Activated CD8-positive, alpha-beta T cell treated with anti-CD3 and anti-CD28 coated beads for 36 hours (primary cell): ENCODE measurements around the gene PPP2R5D. TPM values are rescaled to one million over a fixed set of nuclear protein-coding genes. Genes with fewer than 3 reads are reported as not detected.
"Not testable (repeated sequence)": the region's sequence is repeated elsewhere in the genome, so short reads cannot be mapped to it uniquely, and the experiment has no call there.

Source experiments
- ATAC-seq: fragments of 200-7000 bp; cut with Tn5 transposase; one replicate; pipeline ENCODE4 v1.10.0; 2021; ENCODE audit warnings: mild to moderate bottlenecking, moderate library complexity
- CTCF ChIA-PET: fragments of 350-600 bp; sonication (Branson Sonifier 250); formaldehyde crosslinking; loops from one replicate; lab custom pipeline; 2021; ENCODE audit warnings: antibody characterized with exemption; lab: Charles Lee
- POLR2A ChIA-PET: fragments of 350-600 bp; sonication (Branson Sonifier 250); formaldehyde crosslinking; loops from one replicate; lab custom pipeline; 2021; ENCODE audit warnings: antibody characterized with exemption; lab: Charles Lee
- DNase-seq: peaks from one replicate; pipeline ENCODE4 v3.0.0-alpha.2; 2020
- H3K27ac Mint-ChIP-seq: one replicate; pipeline ENCODE4 v1.8.0; 2021; ENCODE audit warnings: mild to moderate bottlenecking, mixed read lengths
- H3K27me3 Mint-ChIP-seq: one replicate; pipeline ENCODE4 v1.8.0; 2021; ENCODE audit warnings: mixed read lengths
- H3K36me3 Mint-ChIP-seq: one replicate; pipeline ENCODE4 v1.8.0; 2021; ENCODE audit warnings: low read depth, mixed read lengths
- H3K4me1 Mint-ChIP-seq: one replicate; pipeline ENCODE4 v1.8.0; 2021; ENCODE audit warnings: low read depth, mixed read lengths
- H3K4me3 Mint-ChIP-seq: one replicate; pipeline ENCODE4 v1.8.0; 2021; ENCODE audit warnings: mild to moderate bottlenecking, moderate library complexity, mixed read lengths
- H3K9me3 Mint-ChIP-seq: one replicate; pipeline ENCODE4 v1.8.0; 2021; ENCODE audit warnings: mixed read lengths
- CTCF ChIP-seq: fragments of 200-600 bp; IDR thresholded peaks from one replicate; pipeline ENCODE4 v1.8.0; 2022; ENCODE audit warnings: antibody characterized with exemption, mild to moderate bottlenecking
- intact Hi-C: fragments of 100-400 bp; cut with micrococcal nuclease; formaldehyde crosslinking; loops from one replicate; pipeline ENCODE4 v1.10.0; 2022
- total RNA-seq, 2 experiments: library from RNA; stranded (reverse); gene quantifications; one replicate each; pipeline ENCODE4 v1.2.3, GENCODE V29; 2021

PPP2R5D gene
- total RNA-seq, 2 experiments from 2014 or later, result 41.6 to 47.5 TPM

- DNase-seq (no peak), ATAC-seq (no peak)
- intact Hi-C loops, result no loop called here
- peaks cover 46% of the 10 kb centered on the region for H3K36me3 Mint-ChIP-seq
- no peak overlapping the region for H3K4me3 Mint-ChIP-seq
- POLR2A ChIA-PET, result interaction anchor here (0.8 kb wide), 1 partner anchor 8 kb away, joined by 3 read pairs; no protein-coding TSS in a partner anchor
- peak overlapping the region; percentile 5 for H3K27ac Mint-ChIP-seq
- H3K9me3 Mint-ChIP-seq, result no peaks in the 10 kb centered on the region
- no peak for TF ChIP-seq CTCF
- no peaks in the 10 kb centered on the region for H3K27me3 Mint-ChIP-seq
- H3K4me1 Mint-ChIP-seq, result peaks cover 23% of the 10 kb centered on the region
- CTCF ChIA-PET, result interaction anchor here (1.2 to 1.4 kb wide), 2 partner anchors 38 to 52 kb away, joined by 3 read pairs; no protein-coding TSS in a partner anchor
These were observed 46.0 kb upstream of the PPP2R5D start for GRCh38 chr6:42938428-42938796.

- Mint-ChIP-seq H3K9me3 (no peaks in the 10 kb centered on the region), H3K27ac (peak overlapping the region; percentile 21), H3K27me3 (no peaks in the 10 kb centered on the region), H3K4me3 (no peak overlapping the region), H3K4me1 (peaks cover 18% of the 10 kb centered on the region), H3K36me3 (peaks cover 42% of the 10 kb centered on the region)
- POLR2A ChIA-PET, result interaction anchor here (1.1 to 2.5 kb wide), 3 partner anchors 8 to 40 kb away, joined by 3 to 10 read pairs (median 9); partner anchors contain the start of genes CNPY3 and PEX6
- TF ChIP-seq CTCF, result no peak
- no peak for ATAC-seq
- no peak for DNase-seq
- CTCF ChIA-PET, result interaction anchor here (1.2 to 1.4 kb wide), 2 partner anchors 39 to 51 kb away, joined by 3 read pairs; no protein-coding TSS in a partner anchor
- intact Hi-C loops, result no loop called here
These were observed 45.2 kb upstream of the PPP2R5D start for GRCh38 chr6:42938987-42939809.

- Mint-ChIP-seq H3K27ac (peak overlapping the region; percentile 25), H3K4me1 (peaks cover 17% of the 10 kb centered on the region), H3K9me3 (no peaks in the 10 kb centered on the region), H3K27me3 (no peaks in the 10 kb centered on the region), H3K36me3 (peaks cover 40% of the 10 kb centered on the region), H3K4me3 (no peak overlapping the region)
- POLR2A ChIA-PET, result interaction anchor here (1.1 to 2.5 kb wide), 3 partner anchors 9 to 39 kb away, joined by 3 to 10 read pairs (median 9); partner anchors contain the start of genes CNPY3 and PEX6
- TF ChIP-seq CTCF, result no peak
- CTCF ChIA-PET, result interaction anchor here (1.1 to 1.2 kb wide), 2 partner anchors 25 to 51 kb away, joined by 3 read pairs; no protein-coding TSS in a partner anchor
- intact Hi-C loops, result no loop called here
- ATAC-seq (no peak), DNase-seq (no peak)
These were observed 44.6 kb upstream of the PPP2R5D start for GRCh38 chr6:42939810-42940167.

- no peaks in the 10 kb centered on the region for H3K9me3 Mint-ChIP-seq
- CTCF ChIA-PET, result interaction anchor here (1.1 to 1.2 kb wide), 2 partner anchors 10 to 24 kb away, joined by 3 to 4 read pairs; no protein-coding TSS in a partner anchor
- TF ChIP-seq CTCF, result no peak
- peak overlapping the region; percentile 38 for H3K27ac Mint-ChIP-seq
- ATAC-seq, result no peak
- peaks cover 13% of the 10 kb centered on the region for H3K4me1 Mint-ChIP-seq
- H3K36me3 Mint-ChIP-seq, result peaks cover 36% of the 10 kb centered on the region
- no peak overlapping the region for H3K4me3 Mint-ChIP-seq
- POLR2A ChIA-PET, result interaction anchor here (1.1 to 2.5 kb wide), 3 partner anchors 9 to 38 kb away, joined by 3 to 10 read pairs (median 9); partner anchors contain the start of genes CNPY3 and PEX6
- H3K27me3 Mint-ChIP-seq, result no peaks in the 10 kb centered on the region
- DNase-seq, result no peak
- intact Hi-C loops, result no loop called here
These were observed 43.8 kb upstream of the PPP2R5D start for GRCh38 chr6:42940493-42941045.

- H3K4me3 Mint-ChIP-seq, H3K9me3 Mint-ChIP-seq, ATAC-seq, H3K27me3 Mint-ChIP-seq, H3K4me1 Mint-ChIP-seq, intact Hi-C loops, DNase-seq: not testable (repeated sequence)
- peaks cover 32% of the 10 kb centered on the region for H3K36me3 Mint-ChIP-seq
- POLR2A ChIA-PET, result interaction anchor here (1.0 to 2.5 kb wide), 3 partner anchors 10 to 38 kb away, joined by 4 to 10 read pairs (median 9); partner anchors contain the start of gene PEX6
- CTCF ChIA-PET, result interaction anchor here (1.2 kb wide), 1 partner anchor 11 kb away, joined by 4 read pairs; no protein-coding TSS in a partner anchor
- peak overlapping the region; percentile 63 for H3K27ac Mint-ChIP-seq
These were observed 43.0 kb upstream of the PPP2R5D start for GRCh38 chr6:42941356-42941755.
